Measurements from ENCODE around the gene PDK4.
"Not testable (repeated sequence)": the region's sequence is repeated elsewhere in the genome, so short reads cannot be mapped to it uniquely, and the experiment has no call there.

Gene PDK4

DNA sequence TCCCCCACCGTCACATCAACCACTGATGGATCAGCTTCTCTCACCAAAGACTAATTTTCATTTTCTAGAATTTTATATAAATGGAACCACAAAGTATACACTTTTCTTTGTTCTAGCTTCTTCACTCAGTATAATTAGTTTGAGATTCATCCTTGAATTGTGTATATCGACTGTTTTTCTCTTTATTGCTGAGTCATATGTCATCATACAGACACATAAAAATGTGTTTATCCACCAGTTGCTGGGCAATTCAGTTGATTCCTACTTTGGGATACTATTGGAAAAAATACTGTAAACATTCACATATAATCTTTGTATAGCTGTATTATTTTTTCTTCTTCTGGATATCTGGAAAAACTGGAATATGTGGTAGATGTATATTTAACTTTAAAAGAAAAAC lies 26.6 kb downstream of the PDK4 start:
- DNase-seq (ENCODE audit: low read depth) = no peak

DNA sequence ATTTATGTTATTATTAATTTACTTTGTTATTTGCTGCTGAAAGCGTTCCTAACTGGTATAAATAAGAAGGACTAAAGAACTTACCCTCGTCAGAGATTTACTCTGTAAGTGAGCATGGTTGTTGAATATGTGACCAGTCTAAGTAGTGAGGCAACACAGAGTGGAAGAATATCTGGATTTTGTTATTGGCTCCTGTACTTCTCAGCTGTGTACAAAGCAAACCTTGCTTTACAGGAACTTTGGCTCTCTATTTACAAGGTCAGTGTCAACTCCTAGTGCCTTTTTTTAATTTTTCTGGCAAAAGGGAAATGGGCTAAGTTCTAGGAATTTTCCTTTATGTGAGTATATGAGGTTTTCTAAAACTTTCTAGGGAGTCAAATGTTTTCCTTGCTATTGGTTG lies 35.6 kb downstream of the PDK4 start:
- no peak for DNase-seq (ENCODE audit: low read depth)

DNA sequence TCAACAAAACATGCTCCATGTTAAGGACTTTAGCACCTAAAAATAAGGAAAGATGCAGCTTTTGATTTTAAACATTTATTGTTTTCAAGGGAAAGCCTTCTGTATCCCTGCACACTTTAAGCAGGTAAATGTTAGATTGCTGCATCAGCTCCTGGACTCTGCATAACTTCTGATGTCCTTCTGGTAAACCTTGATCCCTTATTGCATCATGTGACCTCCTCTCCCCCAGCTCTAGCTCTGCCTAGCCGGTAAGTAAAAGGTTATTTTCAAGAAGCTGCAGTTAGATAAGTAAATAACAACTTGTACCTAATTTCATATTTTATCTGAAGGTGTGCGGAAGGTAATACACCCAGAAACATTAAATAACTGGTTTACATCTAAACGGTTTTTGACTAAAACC lies 37.5 kb downstream of the PDK4 start:
- DNase-seq (ENCODE audit: low read depth) = no peak

DNA sequence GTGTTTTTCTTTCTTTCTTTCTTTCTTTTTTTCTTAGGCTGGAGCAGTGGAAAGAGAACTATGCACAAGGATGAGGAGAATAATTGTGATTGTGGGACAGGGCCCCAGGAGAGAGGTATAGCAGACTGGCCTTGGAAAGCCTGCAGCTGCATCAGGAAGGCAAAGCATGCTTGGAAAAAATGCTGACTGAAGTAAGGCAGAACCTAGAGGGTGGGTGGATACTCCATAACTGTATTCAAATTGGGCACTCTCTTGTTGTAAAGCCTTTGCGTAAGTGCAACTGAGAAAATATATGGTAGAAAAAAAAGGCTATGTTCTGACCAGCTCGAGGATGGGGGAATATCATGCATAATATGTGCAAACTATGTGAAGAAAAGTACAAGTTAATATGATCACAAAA lies 39.5 kb downstream of the PDK4 start:
- DNase-seq (ENCODE audit: low read depth) = no peak

DNA sequence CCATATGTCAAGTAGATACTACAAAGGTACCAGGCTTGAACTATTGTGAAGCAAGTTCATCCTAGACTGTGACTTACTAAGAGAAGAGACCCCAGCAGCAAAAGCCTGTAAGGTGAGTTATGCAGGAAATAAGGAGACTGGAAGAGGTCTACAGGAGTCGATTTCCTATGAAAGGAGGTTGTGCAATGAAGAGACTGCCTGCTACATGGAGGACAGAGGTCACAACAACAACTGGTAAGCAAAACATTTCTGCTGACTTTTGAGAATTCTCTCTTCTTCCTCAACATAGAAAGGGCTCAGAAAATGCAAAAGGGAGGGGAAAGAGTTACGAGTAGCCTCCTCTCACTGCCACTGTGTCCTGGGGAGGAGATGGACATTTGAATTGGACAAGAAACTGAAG lies 42.4 kb downstream of the PDK4 start:
- DNase-seq (ENCODE audit: low read depth) = no peak

DNA sequence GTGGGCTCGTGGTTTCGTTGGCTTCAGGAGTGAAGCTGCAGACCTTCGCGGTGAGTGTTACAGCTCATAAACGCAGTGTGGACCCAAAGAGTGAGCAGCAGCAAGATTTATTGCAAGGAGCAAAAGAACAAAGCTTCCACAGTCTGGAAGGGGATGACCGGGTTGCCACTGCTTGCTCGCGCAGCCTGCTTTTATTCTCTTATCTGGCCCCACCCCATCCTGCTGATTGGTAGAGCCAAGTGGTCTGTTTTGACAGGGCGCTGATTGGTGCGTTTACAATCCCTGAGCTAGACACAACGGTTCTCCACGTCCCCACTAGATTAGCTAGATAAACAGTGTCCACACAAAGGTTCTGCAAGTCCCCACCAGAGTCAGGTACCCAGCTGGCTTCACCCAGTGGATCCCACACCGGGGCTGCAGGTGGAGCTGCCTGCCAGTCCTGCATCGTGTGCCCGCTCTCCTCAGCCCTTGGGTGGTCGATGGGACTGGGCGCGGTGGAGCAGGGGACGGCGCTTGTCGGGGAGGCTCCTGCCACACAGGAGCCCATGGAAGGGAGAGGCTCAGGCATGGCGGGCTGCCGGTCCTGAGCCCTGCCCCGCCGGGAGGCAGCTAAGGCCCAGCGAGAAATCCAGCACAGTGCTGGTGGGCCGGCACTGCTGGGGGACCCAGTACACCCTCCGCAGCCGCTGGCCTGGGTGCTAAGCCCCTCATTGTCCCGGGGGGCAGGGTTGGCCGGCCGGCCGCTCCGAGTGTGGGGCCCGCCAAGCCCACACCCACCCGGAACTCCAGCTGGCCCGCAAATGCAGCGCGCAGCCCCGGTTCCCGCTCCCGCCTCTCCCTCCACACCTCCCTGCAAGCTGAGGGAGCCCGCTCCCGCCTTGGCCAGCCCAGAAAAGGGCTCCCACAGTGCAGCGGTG lies 44.0 kb downstream of the PDK4 start:
- not testable (repeated sequence) for DNase-seq (ENCODE audit: low read depth)

DNA sequence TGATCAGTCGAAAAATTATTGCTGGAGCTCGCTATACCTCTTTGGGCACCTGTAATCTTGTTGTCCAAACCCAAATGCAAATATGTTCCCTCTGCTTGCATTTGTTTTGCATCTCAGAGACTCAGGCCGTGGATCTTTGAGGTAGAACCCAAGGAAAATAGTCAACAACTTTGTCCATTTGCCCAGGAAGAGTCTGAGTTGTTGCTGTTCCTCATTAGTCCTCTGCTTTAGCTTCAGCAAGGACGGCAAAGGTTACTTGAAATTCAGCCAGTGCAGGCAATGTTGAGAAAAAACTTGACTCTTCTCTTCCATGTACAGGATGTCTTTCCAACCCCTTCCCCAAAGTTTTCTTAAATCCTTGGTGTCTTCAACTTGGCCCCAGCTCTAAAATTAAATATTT lies 45.8 kb downstream of the PDK4 start:
- no peak for DNase-seq (ENCODE audit: low read depth)

DNA sequence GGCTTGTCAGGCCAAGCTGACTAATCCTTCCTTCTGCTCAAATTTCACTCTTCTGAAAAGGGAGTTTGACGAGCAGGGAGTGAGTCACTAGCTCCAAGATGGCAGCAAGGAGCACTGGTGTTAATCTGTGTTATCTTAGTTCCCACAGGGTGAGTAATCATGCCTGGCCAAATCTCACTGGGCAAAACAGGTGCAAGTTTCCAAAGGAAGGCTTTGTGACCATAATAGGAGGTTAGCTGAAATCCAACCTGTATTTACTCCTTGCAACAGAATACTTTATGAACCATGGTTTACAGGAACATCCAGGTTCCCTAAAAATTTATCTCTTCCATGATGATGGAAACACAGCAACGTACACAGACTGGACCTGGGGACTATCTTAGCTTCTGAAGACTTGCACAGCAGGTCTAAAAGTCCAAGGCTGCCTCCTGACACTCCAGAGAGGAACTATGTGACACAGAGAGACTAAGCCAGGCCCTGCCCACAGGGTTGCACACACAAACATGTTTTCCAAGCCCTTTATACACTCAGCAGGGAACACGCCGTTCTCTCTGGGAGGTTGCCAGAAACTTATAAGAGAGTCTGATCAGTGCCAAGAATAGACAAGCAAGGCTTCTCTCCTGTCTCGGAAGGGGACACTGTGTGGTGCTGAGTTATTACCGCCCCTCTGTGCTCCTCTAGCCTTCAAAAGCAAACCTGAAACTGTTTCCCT lies 46.3 kb downstream of the PDK4 start:
- DNase-seq (ENCODE audit: low read depth) = peak; percentile 77

DNA sequence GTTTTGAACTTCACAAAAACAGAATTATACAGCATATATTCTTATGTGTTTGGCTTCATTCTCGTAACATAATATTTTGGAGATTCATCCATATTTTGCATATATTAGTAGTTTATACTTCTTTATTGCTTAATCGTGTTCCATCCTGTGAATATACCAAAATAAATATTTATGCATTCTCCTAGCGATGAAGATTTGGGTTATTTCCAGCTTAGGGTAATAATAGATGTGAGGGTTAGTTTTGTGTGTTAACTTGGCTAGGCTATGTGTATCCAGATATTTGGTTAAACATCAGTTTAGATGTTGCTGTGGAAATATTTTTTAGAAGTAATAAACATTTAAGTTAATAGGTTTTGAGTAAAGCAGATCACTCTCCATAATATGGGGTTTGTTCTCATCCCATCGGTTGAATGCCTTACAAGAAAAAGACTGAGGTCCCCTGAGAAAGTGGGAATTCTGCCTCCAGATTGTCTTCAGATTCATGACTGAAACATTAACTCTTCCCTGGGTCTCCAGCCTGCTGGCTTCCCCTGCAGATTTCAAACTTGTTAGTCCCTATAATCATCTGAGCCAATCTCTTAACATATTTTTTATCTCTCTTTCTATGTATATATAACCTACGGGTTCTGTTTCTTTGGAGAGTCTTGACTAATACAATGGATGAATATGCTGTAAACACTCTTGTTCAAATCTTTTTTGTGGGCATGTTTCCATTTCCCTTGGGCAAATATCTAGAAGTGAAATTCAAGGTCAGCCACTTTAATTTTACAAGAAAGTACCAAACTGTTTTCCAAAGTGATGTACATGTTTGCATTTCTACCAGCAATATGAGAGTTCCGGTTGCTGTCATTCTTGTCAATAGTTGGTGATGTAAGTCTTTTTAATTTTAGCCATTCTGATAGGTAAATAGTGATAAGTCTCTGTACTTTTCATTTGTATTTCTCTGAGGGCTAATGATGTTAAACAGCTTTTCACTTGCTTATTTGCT lies 48.7 kb downstream of the PDK4 start:
- DNase-seq (ENCODE audit: low read depth) = no peak

DNA sequence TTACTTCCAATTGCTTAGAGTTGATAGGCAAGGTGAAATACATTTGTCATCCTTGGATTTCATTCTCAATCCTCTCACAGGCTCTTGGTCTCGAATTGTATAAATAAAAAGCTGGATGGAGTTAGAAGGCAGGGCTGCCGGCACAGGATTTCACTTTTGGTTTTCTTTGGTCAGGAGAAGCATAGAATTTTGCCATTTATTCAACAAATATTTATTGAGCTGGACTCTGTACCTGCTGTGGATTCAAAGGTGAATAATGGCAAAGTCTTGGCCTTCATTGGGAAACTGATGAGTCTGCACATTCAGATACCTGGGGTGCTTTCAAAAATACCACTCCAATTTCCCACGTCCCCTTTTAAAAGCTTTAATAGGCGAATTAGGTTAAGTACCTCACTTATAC lies 49.7 kb downstream of the PDK4 start:
- no peak for DNase-seq (ENCODE audit: low read depth)

DNA sequence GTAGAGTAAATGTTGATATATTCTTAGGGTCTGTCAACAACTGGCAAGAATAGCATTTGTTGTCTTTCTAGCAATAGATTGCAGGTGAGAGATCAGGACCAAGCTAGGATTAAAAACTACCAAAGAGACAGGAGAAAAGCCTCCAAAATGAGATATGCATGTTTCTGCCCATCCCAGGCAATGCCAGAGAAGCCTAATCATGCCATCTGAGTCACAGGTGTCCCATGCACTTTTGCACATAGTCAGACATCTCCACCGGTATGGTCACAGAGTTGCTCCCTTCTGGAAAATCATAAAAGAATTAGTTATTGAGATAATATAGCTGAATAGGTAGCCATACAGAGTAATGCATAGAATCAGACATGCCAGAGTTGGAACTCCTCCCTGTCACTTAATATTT lies 50.6 kb downstream of the PDK4 start:
- no peak for DNase-seq (ENCODE audit: low read depth)

DNA sequence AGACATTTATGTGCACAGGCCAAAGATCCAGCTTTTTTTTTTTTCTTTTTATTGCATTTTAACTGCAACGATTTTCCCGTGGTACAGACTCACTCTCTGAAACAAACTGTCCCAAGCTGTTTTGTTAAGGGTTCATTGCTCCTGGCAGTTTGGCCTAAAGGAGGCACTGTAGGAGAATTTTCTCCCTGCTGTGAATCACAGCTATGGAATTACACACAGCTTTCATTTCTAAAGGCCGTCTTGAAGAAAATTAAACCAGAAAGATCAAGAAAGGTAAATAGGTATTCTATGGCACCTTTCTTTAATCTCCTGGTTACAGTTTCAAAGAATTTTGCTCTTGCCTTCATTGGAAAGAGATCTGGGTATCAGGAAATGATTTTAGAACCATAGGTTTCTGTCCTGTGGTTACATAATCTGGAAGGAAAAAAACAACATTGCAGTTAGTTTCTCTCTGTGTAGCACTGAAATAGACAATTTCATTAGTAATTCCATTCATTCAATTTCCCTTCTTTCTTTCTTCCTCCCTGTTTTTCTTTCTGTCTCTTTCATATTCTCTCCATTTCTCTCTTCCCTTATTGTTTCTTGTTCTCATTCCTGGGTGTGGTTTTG lies 51.2 kb downstream of the PDK4 start:
- DNase-seq (ENCODE audit: low read depth) = peak; percentile 26

DNA sequence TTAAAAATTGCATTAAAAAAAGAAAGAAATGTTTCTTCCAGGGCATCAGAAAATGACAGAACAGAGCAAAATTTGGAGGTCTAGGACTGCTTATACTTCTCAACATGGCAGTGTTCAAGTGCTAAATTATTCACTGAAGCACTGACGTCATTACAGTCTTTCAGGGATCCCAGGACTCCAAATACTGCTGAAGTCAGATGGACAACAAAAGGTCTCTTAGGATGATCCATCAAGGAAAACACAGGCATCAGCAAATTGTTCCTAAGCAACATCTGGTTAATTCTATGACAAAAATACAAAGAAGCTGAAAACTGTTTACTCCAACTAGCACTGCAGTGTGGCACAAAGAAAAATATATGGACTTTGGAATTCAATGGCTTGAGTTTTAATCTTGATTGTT lies 52.1 kb downstream of the PDK4 start:
- DNase-seq (ENCODE audit: low read depth) = no peak

DNA sequence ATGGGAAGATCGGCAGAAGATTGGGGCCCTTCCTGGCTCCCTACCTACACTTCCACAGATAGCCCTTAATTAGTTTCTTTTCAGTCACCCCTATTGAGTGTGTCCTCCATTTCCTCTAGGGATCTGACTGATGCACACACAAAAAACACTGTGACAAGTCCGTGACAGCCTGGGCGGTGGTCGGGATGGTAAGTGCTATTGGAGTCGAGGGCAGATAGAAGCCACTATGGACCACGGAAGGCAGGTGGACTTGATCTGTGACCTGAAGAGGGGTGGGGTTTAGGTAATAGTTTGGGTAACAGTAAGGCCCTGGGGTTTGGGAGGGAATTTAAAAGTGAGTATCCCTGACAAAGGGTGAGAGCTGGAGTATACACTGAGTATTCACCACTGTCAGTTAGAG lies 53.0 kb downstream of the PDK4 start:
- DNase-seq (ENCODE audit: low read depth) = no peak

DNA sequence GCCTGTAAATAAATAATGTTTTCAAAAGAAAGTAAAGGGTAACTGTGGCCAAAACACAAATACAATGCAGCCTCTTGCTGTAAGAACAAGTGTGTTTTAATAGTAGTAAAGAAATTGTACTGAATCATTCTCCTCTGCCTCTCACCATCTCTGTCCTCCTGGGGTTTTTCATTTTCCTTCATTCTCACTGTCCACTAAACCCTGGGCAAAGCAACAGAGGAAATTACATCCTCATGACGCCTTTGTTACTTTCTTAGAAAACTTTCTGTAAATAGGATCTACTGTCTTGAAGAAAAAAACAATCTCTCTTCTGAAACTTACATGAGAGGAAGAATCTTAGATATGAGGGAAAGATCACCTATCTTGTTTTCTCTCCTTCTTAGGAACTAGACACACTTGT lies 56.0 kb downstream of the PDK4 start:
- DNase-seq (ENCODE audit: low read depth) = no peak

DNA sequence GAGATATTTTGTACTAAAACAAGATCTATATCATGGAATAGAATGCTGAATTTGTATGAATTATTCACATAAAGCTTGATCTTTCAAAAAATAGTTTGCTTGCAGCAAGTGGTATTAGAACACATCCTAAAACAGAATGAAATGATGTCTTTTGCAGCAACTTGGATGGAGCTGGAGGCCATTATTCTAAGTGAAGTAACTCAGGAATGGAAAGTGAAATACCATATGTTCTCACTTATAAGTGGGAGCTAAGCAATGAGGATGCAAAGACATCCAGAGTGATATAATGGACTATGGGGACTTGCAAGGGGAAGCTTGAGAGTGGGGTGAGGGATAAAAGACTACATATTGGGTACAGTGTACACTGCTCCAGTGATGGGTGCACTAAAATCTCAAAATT lies 56.9 kb downstream of the PDK4 start:
- no peak for DNase-seq (ENCODE audit: low read depth)

DNA sequence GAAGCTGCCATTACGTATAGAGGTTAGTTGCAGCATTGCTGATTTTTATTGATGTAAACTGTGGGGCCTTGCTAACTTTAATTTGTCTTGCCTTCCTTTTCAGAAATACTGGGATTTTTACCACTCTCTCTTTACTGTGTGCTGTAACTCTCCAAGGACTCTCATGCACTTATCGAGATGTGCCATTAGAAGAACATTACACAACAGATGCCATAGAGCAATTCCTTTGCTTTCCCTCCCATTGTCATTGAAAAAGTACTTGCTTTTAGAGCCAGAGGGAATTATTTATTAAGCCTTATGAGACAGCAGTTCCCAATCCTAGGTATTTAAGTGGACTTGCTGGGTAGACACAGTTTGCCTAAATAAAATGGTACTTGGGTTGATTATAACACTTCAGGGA lies 58.8 kb downstream of the PDK4 start:
- no peak for DNase-seq (ENCODE audit: low read depth)

DNA sequence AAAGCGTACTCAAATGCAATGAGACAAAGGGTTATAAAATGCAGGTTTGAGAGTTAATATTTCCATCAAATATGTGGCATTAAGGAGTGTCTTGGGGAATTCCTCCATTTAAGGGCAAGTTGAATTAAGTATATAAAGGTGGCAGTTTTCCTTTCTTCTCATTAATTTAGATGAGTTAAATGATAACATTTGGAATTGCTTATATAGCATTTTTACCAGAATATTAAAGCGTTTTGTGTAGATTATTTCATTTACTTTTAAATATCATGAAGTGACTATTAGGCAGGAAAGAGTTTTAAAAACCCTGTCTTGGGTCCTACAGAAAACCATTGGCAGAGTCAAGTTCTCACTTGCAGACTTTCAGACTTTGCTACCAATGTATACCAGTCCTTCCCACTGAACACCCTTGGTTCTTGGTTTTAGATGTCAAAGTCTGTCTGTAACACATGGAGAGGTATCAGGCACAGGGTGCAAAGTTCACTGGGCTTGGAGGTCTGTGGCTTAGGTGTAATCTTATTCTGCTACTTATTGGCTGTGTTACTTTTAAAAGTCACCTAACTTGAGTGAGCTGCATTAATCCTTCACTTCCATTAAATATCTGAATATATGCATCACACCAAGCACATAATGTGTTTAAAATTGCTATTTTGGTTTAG lies 59.5 kb downstream of the PDK4 start:
- DNase-seq (ENCODE audit: low read depth) = no peak

DNA sequence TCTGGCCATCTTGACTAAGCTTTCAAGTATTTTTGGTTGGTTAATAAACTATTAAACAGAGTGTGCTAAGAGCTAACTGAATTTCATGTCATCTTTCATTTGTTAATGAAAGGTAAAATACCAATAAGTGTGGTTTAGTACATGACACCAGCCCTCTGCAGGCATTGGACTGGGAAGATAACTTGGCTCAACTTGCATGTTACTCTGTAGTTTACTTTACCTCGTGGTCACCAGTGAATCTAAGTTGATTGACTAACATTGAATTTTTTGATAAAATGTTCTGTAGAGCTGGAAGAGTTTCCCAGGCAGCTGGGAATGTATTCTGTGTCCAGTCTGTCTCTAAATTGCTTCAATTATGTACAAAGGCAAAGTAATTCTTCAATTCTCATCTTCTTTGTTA lies 60.7 kb downstream of the PDK4 start:
- no peak for DNase-seq (ENCODE audit: low read depth)

DNA sequence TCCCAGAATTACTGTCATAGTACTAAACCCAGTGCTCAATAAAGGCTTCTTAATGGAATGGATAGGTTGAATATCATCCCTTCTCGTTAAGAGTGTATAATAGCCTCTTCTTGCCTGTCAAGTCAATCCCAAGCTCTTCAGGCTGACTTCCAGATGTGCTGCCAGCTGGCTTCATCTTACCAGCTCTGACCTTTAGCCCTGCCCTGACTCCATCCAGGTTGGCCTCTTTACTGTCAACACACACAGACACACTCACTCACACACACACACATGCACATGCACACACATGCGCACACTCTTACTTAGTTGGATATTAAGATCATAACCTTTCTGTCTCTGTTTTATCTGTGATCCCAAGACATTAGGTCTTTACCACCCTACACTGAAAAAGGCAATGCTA lies 61.5 kb downstream of the PDK4 start:
- DNase-seq (ENCODE audit: low read depth) = no peak
